ENCODE data around the gene TET1.
"Not testable (repeated sequence)": the region's sequence is repeated elsewhere in the genome, so short reads cannot be mapped to it uniquely, and the experiment has no call there.

TET1 gene

DNA sequence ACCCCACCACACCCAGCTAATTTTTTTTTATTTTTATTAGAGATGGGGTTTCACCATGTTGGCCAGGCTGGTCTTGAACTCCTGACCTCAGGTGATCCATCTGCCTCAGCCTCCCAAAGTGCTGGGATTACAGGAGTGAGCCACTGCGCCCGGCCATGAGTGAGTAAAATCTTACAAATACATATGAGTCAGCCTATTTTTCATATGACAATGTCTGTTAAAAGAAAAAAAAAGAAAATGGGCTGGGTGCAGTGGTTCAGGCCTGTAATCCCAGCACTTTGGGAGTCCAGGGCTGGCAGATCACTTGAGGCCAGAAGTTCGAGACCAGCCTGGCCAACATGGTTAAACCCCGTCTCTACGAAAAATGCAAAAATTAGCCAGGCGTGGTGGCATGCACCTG is 24.1 kb downstream of the TET1 start:
- H3K4me3 Mint-ChIP-seq; H3K4me1 Mint-ChIP-seq (ENCODE audit: low read depth); H3K9me3 Mint-ChIP-seq; H3K36me3 Mint-ChIP-seq (ENCODE audit: low read depth); intact Hi-C loops (cut with micrococcal nuclease); H3K27ac Mint-ChIP-seq: not testable (repeated sequence)
- peaks cover 29% of the 10 kb centered on the region for H3K27me3 Mint-ChIP-seq

DNA sequence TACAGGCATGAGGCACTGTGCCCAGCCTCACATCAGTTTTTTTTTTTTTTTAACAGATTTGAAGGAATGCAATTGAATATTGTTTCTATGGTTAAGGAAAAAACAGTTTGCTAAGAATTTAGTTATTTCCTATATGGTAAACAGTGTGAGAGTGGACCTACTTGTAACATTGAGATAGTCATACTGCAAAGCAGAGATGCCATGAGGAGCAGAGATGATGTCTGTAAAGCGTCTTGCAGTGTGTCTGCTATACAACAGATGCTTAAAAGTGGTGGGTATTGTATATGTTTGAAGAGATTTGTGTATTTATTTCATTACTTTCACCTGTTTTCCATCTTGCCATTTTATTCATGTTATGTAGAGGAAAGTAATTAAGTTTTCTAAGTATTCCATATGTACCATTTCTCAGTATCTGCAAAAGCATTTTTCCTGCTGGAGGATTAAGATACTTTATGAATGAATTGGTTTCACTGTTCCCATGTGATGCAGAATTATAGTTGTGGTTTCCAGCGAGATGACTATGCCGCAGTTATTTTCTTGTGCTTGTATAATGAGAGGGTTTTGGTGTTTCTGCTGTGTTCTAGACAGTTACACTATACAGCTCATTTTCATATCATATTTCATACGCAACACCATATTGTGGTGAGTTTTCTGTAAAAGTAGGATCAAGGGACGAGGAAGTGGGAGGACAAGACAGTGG is 26.6 kb downstream of the TET1 start:
- intact Hi-C loops (cut with micrococcal nuclease), result no loop called here
- Mint-ChIP-seq H3K9me3 (no peaks in the 10 kb centered on the region), H3K4me3 (no peak overlapping the region), H3K27ac (no peak overlapping the region), H3K4me1 (ENCODE audit: low read depth) (no peaks in the 10 kb centered on the region), H3K27me3 (peaks cover 30% of the 10 kb centered on the region), H3K36me3 (ENCODE audit: low read depth) (no peaks in the 10 kb centered on the region)

DNA sequence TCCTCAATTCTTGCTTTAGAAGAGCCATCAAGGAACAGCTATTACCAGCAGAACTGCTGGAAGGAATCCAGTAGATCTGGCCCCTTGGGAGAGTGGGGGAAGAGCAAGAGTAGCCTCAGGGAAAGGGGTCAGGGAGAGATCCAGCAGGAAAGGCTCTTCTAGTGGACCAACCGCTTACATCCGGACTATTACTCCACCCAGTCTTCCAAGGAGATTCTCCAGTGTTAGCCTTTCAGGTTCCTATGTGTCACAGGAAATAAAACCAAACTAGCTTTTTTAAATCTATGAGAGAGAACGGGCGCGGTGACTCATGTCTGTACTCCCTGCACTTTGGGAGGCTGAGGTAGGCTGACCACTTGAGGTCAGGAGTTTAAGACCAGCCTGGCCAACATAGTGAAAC is 34.3 kb downstream of the TET1 start:
- intact Hi-C loops (cut with micrococcal nuclease), result no loop called here
- peaks cover 34% of the 10 kb centered on the region for H3K27me3 Mint-ChIP-seq
- no peaks in the 10 kb centered on the region for H3K9me3 Mint-ChIP-seq
- peaks cover 1% of the 10 kb centered on the region for H3K4me1 Mint-ChIP-seq (ENCODE audit: low read depth)
- H3K36me3 Mint-ChIP-seq (ENCODE audit: low read depth), result no peaks in the 10 kb centered on the region
- H3K4me3 Mint-ChIP-seq, result no peak overlapping the region
- no peak overlapping the region for H3K27ac Mint-ChIP-seq

DNA sequence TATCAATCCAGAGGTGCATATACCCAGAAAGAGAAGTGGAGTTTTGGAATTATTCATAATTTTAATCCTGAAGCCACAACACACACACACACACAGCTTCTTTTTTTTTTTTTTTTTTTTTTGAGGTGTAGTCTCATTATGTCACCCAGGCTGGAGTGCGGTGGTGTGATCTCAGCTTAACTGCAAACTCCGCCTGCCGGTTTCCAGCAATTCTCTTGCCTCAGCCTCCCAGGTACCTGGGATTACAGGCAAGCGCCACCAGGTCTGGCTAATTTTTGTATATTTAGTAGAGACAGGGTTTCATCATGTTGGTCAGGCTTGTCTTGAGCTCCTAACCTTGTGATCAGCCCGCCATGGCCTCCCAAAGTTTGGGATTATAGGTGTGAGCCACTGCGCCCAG is 35.4 kb downstream of the TET1 start:
- intact Hi-C loops (cut with micrococcal nuclease), result no loop called here
- no peak overlapping the region for H3K27ac Mint-ChIP-seq
- no peaks in the 10 kb centered on the region for H3K9me3 Mint-ChIP-seq
- peaks cover 12% of the 10 kb centered on the region for H3K4me1 Mint-ChIP-seq (ENCODE audit: low read depth)
- peaks cover 38% of the 10 kb centered on the region for H3K27me3 Mint-ChIP-seq
- H3K36me3 Mint-ChIP-seq (ENCODE audit: low read depth), result no peaks in the 10 kb centered on the region
- no peak overlapping the region for H3K4me3 Mint-ChIP-seq

DNA sequence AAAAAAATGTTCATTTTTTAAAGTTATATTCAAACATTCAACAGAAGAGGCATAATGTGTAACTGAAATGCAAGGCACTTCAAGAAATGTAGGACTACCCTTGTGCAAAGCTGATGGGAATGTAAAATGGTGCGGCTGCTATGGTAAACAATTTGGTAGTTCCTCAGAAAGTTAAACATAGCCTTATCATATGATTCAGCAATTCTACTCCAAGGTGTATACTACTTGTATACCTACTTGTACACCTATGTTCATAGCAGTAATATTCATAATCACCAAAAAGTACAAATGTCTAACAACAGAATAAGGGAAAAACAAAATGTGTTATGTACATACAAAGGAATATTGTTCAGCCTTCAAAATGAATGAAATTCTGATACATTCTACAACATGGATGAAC is 37.3 kb downstream of the TET1 start:
- no peaks in the 10 kb centered on the region for H3K9me3 Mint-ChIP-seq
- intact Hi-C loops (cut with micrococcal nuclease), result no loop called here
- H3K27ac Mint-ChIP-seq, result no peak overlapping the region
- H3K4me1 Mint-ChIP-seq (ENCODE audit: low read depth), result peaks cover 13% of the 10 kb centered on the region
- peaks cover 28% of the 10 kb centered on the region for H3K27me3 Mint-ChIP-seq
- H3K36me3 Mint-ChIP-seq (ENCODE audit: low read depth), result no peaks in the 10 kb centered on the region
- H3K4me3 Mint-ChIP-seq, result no peak overlapping the region

DNA sequence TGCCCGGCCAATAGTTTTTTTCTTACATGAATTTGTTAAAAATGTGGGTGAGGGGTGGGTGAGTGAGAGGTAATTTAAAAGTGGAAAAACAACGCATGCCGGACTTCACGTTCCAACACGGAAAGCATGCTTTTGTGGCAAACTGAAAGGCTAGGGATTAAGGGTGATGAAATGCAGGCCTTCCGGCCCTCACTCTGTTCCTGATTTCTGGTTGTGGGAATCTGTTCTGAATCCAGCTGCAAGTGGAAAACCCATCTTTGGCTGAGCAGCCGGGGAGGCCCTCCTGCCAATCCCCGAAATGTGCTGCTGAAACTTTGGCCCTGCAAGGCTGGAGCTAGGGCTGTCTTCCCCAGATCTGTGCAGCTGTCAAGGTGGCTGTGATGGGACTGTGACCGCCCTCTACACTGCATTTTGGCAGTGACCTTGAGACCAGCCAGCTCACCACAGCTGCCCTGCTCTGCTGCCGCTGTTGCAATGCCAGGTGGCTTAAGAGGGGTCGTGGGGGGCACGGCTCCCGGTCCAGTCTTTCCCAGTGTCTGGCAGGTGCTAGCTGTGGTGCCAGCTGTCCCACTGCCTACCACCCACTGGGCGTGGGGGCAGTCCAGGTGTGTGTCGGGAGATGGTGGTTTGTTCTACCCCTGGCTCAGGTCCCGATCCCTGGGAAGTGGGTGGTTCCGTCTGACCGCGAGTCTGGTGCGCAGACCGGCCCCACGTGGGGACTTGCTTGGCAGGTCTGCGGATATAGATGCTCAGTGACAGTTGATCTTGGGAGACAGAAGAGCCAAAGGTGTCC is 39.0 kb downstream of the TET1 start:
- Mint-ChIP-seq H3K27ac (no peak overlapping the region), H3K27me3 (peaks cover 22% of the 10 kb centered on the region), H3K4me3 (no peak overlapping the region), H3K36me3 (ENCODE audit: low read depth) (no peaks in the 10 kb centered on the region), H3K9me3 (no peaks in the 10 kb centered on the region), H3K4me1 (ENCODE audit: low read depth) (peaks cover 13% of the 10 kb centered on the region)
- intact Hi-C loops (cut with micrococcal nuclease), result no loop called here

DNA sequence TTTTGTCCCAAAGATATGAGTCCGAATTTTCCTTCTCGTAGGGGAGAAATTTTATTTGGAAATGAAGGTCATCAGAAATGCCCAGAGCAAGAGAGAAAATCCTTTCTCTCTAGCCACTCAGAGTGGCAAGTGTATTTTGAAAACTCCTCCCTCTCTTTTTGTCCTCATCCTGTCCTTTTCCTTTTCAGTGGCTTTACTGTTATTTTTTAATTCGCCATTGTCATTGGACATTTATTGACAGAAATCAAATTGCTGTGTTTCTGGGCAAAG is 39.6 kb downstream of the TET1 start:
- Mint-ChIP-seq H3K36me3 (ENCODE audit: low read depth) (no peaks in the 10 kb centered on the region), H3K27me3 (peaks cover 17% of the 10 kb centered on the region), H3K4me1 (ENCODE audit: low read depth) (peaks cover 13% of the 10 kb centered on the region), H3K27ac (peak overlapping the region; percentile 85), H3K4me3 (no peak overlapping the region), H3K9me3 (no peaks in the 10 kb centered on the region)
- intact Hi-C loops (cut with micrococcal nuclease), result loop anchor here (1.0 kb wide), 1 partner anchor 39 kb away; the partner anchor contains the start of gene TET1

DNA sequence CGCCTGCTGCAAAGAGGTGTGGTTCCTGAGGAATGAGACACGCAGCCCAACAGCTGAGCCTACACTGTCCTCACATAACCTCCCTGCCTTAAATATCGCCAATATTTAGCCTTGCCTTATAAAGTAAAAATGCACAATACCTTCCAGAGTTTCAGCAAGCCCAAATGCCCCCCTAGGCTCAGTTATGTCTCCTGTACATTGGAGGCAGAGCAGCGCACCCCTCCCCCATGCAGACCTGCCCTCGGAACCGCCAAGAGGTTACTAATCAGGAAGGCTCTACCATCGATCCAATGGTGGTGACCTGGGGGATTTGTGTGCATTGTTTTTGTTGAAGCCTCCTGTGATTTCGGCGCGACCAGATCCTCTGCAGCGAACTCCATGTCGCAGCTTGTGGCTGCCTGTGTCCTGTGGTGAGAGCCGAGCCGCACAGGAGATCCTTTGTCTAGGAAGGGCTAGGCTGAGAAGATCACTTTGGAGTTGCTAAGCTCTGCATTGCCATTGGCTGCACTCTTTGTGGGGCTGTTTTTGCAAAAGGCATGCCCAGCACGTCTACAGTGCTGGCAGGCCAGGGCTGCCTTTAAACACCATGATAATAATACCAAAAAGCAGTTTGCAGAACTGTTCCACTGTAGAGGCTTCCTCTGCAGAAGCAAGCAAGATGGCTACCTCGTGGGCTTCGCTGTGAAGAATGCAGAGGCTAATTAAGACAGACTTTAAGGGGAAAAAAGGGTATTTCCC is 40.1 kb downstream of the TET1 start:
- Mint-ChIP-seq H3K27ac (peak overlapping the region; percentile 85), H3K27me3 (peaks cover 15% of the 10 kb centered on the region), H3K9me3 (no peaks in the 10 kb centered on the region), H3K4me3 (peak overlapping the region; percentile 84), H3K36me3 (ENCODE audit: low read depth) (no peaks in the 10 kb centered on the region), H3K4me1 (ENCODE audit: low read depth) (peaks cover 13% of the 10 kb centered on the region)
- intact Hi-C loops (cut with micrococcal nuclease), result loop anchor here (1.0 kb wide), 1 partner anchor 40 kb away; the partner anchor contains the start of gene TET1

DNA sequence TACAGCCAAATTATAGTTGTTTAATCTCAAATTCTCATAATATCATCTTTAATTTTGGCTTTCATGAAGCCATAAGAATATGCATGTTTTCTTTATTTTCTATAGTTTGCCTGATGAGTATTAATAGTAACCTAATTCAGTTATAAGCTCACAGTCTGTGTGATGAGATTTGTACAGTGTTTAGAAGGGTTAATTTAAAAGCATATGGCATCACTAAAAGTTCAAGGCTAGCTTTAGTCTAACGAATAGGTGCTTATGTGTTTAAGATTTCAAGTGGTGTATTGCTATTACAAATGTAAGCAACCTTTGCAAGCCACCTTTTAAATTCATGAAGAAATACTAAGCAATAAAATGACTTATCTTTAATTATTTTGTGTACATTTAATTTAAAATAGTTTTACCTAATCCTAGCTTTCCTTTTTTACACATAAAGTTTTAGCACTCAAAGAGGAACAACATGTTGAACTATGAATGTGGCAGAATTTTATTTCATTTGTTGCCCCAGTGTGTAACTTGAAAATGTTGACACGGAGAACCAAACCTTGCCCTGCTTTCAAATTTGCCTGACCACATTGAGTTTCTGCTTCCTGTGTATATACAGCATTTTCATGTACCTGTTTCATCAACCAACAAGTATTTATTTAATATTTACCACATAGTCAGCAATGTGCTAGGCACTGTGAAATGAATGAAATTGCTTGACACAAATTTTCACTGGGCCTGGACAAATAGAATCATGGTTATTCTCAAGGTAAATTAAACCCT is 41.5 kb downstream of the TET1 start:
- Mint-ChIP-seq H3K27me3 (peaks cover 15% of the 10 kb centered on the region), H3K4me1 (ENCODE audit: low read depth) (peaks cover 13% of the 10 kb centered on the region), H3K9me3 (no peaks in the 10 kb centered on the region), H3K27ac (no peak overlapping the region), H3K36me3 (ENCODE audit: low read depth) (no peaks in the 10 kb centered on the region), H3K4me3 (no peak overlapping the region)
- intact Hi-C loops (cut with micrococcal nuclease), result no loop called here

DNA sequence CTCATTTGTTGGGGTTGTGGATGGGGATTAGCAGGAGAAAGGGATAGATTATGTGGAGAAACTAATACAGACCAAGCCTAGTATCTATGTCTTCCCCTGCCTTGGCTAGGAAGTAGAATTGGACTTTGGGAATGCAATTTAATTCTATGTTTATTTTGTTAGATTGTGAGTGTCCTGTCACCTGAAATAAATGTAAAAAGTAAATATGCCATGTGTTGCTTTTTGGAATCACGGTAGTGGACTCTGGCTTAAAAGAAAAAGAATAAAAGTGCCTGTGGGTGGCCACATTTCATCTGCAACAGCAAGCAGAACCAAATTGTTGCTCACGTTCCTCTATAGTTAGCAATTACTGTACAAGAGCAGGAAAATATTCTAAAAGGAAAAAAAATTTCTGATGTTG is 42.3 kb downstream of the TET1 start:
- no peaks in the 10 kb centered on the region for H3K36me3 Mint-ChIP-seq (ENCODE audit: low read depth)

DNA sequence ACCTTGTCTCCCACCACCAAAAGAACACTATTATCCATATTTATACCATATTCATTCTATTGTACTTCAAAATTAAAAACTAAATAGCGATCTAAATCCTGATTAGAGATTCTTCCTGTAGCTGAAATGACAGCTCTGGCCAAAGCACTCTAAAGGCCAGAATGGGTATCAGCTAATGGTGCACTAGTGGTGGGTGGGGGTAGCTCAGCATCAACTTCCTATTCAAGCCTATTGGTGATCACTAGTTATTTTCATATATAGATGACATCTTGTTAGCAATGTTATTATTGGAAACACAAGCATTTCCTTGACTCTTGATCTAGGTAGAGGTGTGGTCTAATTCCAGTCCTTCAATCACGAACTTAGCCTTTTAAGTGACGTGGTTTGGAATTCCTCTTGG is 43.6 kb downstream of the TET1 start:
- H3K27me3 Mint-ChIP-seq, result peaks cover 12% of the 10 kb centered on the region
- no peaks in the 10 kb centered on the region for H3K36me3 Mint-ChIP-seq (ENCODE audit: low read depth)
- intact Hi-C loops (cut with micrococcal nuclease), result no loop called here
- no peak overlapping the region for H3K27ac Mint-ChIP-seq
- H3K4me1 Mint-ChIP-seq (ENCODE audit: low read depth), result peaks cover 13% of the 10 kb centered on the region
- no peaks in the 10 kb centered on the region for H3K9me3 Mint-ChIP-seq
- H3K4me3 Mint-ChIP-seq, result no peak overlapping the region

More for the DNA sequence above, 42.3 kb downstream of the TET1 start:
- H3K9me3 Mint-ChIP-seq, result no peaks in the 10 kb centered on the region
- H3K4me1 Mint-ChIP-seq (ENCODE audit: low read depth), result peaks cover 13% of the 10 kb centered on the region
- intact Hi-C loops (cut with micrococcal nuclease), result no loop called here
- H3K27me3 Mint-ChIP-seq, result peaks cover 15% of the 10 kb centered on the region
- no peak overlapping the region for H3K4me3 Mint-ChIP-seq
- H3K27ac Mint-ChIP-seq, result no peak overlapping the region

DNA sequence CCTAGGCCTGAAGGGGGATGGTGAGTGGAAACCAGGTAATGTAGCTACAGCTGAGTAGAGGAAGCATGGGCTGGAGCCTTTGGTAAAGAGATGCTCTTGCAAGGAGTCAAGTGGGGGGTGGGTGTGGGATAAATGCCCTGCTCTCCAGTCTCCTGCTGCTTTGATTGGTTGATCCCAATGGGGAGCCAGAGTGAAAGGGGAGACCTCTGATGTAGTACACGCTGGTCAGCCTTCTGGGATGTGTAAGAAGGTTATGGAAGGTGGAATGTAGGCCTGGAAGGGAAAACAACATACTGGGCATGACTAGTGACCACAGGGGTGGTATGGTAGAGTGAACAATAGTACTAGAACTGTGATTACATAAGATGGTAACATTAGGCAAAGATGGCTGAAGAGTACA is 44.3 kb downstream of the TET1 start:
- H3K4me3 Mint-ChIP-seq, result no peak overlapping the region
- intact Hi-C loops (cut with micrococcal nuclease), result no loop called here

DNA sequence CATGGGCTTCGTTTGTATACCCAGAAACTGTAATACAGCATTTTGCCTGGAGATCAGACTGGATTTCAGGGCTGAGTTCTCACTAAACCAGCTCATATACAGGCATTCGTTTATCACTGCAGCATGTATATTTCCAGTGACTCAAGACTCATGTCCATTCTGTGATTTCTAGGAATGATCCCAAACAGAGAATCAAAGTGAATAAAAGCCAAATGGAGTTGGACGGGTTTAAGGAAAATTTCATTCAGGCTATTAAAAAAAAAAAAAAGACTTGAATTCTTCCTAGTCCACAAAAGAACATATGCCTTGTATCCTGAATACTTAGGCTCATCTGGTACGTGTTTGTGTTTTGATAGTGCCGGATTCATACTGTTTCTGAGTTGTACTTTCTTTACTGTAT is 46.8 kb downstream of the TET1 start:
- no peaks in the 10 kb centered on the region for H3K36me3 Mint-ChIP-seq (ENCODE audit: low read depth)
- H3K27ac Mint-ChIP-seq, result no peak overlapping the region
- H3K27me3 Mint-ChIP-seq, result no peaks in the 10 kb centered on the region
- no peak overlapping the region for H3K4me3 Mint-ChIP-seq
- H3K9me3 Mint-ChIP-seq, result no peaks in the 10 kb centered on the region
- H3K4me1 Mint-ChIP-seq (ENCODE audit: low read depth), result no peaks in the 10 kb centered on the region
- intact Hi-C loops (cut with micrococcal nuclease), result no loop called here

More for the DNA sequence above, 44.3 kb downstream of the TET1 start:
- no peak overlapping the region for H3K27ac Mint-ChIP-seq
- H3K9me3 Mint-ChIP-seq, result no peaks in the 10 kb centered on the region
- H3K27me3 Mint-ChIP-seq, result peaks cover 7% of the 10 kb centered on the region
- H3K36me3 Mint-ChIP-seq (ENCODE audit: low read depth), result no peaks in the 10 kb centered on the region
- peaks cover 12% of the 10 kb centered on the region for H3K4me1 Mint-ChIP-seq (ENCODE audit: low read depth)

DNA sequence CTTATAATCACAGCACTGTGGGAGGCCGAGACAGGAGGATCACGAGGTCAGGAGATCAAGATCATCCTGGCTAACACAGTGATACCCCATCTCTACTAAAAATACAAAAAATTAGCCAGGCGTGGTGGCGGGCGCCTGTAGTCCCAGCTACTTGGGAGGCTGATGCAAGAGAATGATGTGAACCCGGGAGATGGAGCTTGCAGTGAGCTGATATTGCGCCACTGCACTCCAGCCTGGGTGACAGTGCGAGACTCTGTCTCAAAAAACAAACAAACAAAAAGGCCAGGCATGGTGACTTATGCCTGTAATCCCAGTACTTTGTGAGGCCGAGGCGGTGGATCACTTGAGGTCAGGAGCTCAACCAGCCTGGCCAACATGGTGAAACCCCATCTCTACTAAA is 49.9 kb downstream of the TET1 start:
- H3K27ac Mint-ChIP-seq; H3K4me1 Mint-ChIP-seq (ENCODE audit: low read depth); H3K36me3 Mint-ChIP-seq (ENCODE audit: low read depth); intact Hi-C loops (cut with micrococcal nuclease); H3K27me3 Mint-ChIP-seq; H3K4me3 Mint-ChIP-seq; H3K9me3 Mint-ChIP-seq: not testable (repeated sequence)

All from dendritic cell treated with granulocyte-macrophage colony-stimulating factor and Interleukin-4, amounts not matched to agents 40 ng/mL and 50 ng/mL, for 4 days (primary cell).